GM12801 (cell line): ENCODE results near the gene WDFY1.

Source experiments
- CTCF ChIP-seq: IDR thresholded peaks from one replicate; pipeline ENCODE4 v1.5.1; 2011; ENCODE audit warnings: control low read depth; ENCODE audit not compliant: insufficient read length; ENCODE audit errors: extremely low read depth

Gene WDFY1

GRCh38 chr2:223914324-223914723 is 30.8 kb downstream of the WDFY1 start:
- TF ChIP-seq CTCF: no peak

GRCh38 chr2:223909001-223909741 is 36.0 kb downstream of the WDFY1 start:
- no peak for TF ChIP-seq CTCF

GRCh38 chr2:223908304-223908998 is 36.7 kb downstream of the WDFY1 start:
- TF ChIP-seq CTCF: no peak

GRCh38 chr2:223905996-223906395 is 39.1 kb downstream of the WDFY1 start:
- TF ChIP-seq CTCF: no peak

GRCh38 chr2:223901854-223902253 is 43.3 kb downstream of the WDFY1 start:
- TF ChIP-seq CTCF: no peak

- TF ChIP-seq CTCF: no peak
These were observed 43.8 kb downstream of the WDFY1 start for GRCh38 chr2:223901311-223901710.

- TF ChIP-seq CTCF: no peak
These were observed 44.6 kb downstream of the WDFY1 start for GRCh38 chr2:223900531-223900930.
